ENCODE data around the gene AGPS. TPM values are rescaled to one million over a fixed set of nuclear protein-coding genes. Genes with fewer than 3 reads are reported as not detected.

The AGPS gene
- total and polyA plus RNA-seq, 9 of the 15 experiments (the other 6 are each of a cell fraction or from before 2014, with no cell fraction given): 15.5 to 211 (median 63.1) TPM

DNA sequence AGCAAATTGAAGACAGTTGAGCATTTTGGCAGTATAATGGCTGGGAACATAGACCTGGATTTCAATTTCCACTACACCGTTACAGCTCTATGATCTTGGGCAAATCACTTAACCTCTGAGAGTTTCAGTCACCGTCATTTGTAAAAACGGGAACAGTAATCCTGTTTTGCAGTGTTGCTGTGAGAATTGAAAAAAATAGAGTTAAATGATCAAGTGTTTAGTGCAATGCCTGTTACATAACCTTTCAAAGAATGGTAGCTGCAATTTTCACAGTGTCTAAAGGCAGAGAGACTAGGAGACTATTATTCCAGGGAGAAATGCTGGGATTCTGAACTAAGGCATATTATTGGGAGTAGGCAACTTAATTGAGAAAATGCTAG, 2.0 kb downstream of the AGPS start:
- H3K4me3 ChIP-seq: peak overlapping the region; percentile 90; the same call in 1 of the 2 replicates
- H3K79me2 ChIP-seq (ENCODE audit: control insufficient read depth, insufficient read depth, low read length): peaks cover 99% of the 10 kb centered on the region
- no peaks in the 10 kb centered on the region for H3K9me1 ChIP-seq (ENCODE audit: control insufficient read depth, insufficient read depth, low read length)

More for the DNA sequence above, 2.0 kb downstream of the AGPS start:
- no TSS peak for BruUV-seq (replicated peaks)
- POLR2A ChIA-PET: interaction anchor here (0.7 to 3.8 kb wide), 11 partner anchors 9 to 1123 kb away, joined by 3 to 17 read pairs (median 3); partner anchors contain the start of genes HNRNPA3 and NFE2L2
- H4K20me1 ChIP-seq (replicated peaks; ENCODE audit: control insufficient read depth, insufficient read depth, low read length): peaks cover 6% of the 10 kb centered on the region; the same call in 1 of the 2 replicates
- in situ Hi-C loops (cut with MboI): no loop called here
- peak overlapping the region; percentile 99 for H3K4me2 ChIP-seq (ENCODE audit: insufficient read depth, low read length)
- intact Hi-C loops (cut with micrococcal nuclease): loop anchor here (5.0 kb wide), 1 partner anchor 127 kb away; no protein-coding TSS in a partner anchor
- no peak for DNase-seq (ENCODE audit: extremely low read depth in 1 of 4, low spot score in 3 of 4)
- CTCF ChIA-PET (ENCODE audit: low intra/inter-chr PET ratio): no interaction called here
- WGBS (ENCODE audit: insufficient coverage, low coverage, missing lambda C conversion rate): 1% methylated on average over 3 of the region's 3 CpGs
- ATAC-seq: no peak
- H2AFZ ChIP-seq (ENCODE audit: low read depth, low read length): no peak overlapping the region
- H3K9ac ChIP-seq (ENCODE audit: insufficient read depth in 1 of 2, low read depth in 2 of 2, low read length in 2 of 2): peak overlapping the region in 1 of 2 experiments; percentile 90; a peak in 2 of 4 replicates
- TF ChIP-seq CAMTA2 (CRISPR knock-in tag; conservative IDR thresholded peaks at IDR 0.05) (no peak), HIVEP1 (CRISPR knock-in tag; IDR thresholded peaks at IDR 0.05) (no peak), MEF2D (tag; conservative IDR thresholded peaks at IDR 0.05; ENCODE audit: low read depth) (no peak), ZNF253 (CRISPR knock-in tag; conservative IDR thresholded peaks at IDR 0.05) (no peak), SRF (CRISPR knock-in tag; IDR thresholded peaks at IDR 0.05) (0 out of 4 replicates have a peak, but pooled peaks of 1 of the 2 experiments have one; percentile 22), CREM (IDR thresholded peaks at IDR 0.05; ENCODE audit: low read depth) (0 out of 2 replicates have a peak, but pooled peaks have one; percentile 2), SMC3 (conservative IDR thresholded peaks at IDR 0.05; ENCODE audit: insufficient read depth, low read depth, low read length) (no peak), RBFOX2 (IDR thresholded peaks at IDR 0.05; ENCODE audit: low read depth, low read length) (0 out of 2 replicates have a peak, but pooled peaks have one; percentile 45)
- FAIRE-seq: no peak
- H3K27me3 ChIP-seq (ENCODE audit: control insufficient read depth in 2 of 2, insufficient read depth in 2 of 2, low read length in 2 of 2): no peaks in the 10 kb centered on the region
- H3K9me3 ChIP-seq (replicated peaks; ENCODE audit: control insufficient read depth, insufficient read depth, low read depth, low read length): no peaks in the 10 kb centered on the region
- H3K36me3 ChIP-seq (ENCODE audit: control insufficient read depth, insufficient read depth, low read length): peaks cover 24% of the 10 kb centered on the region
- peak overlapping the region; percentile 8; the same call in 1 of the 3 replicates for H3K27ac ChIP-seq (ENCODE audit: extremely low read depth, low read depth, low read length)
- peaks cover 9 to 57% of the 10 kb centered on the region in 2 experiments for H3K4me1 ChIP-seq (replicated peaks in 1 of 2; ENCODE audit: control insufficient read depth in 2 of 2, insufficient read depth in 2 of 2, low read length in 2 of 2)
